ENCODE results near the gene PTBP3. TPM values are rescaled to one million over a fixed set of nuclear protein-coding genes. Genes with fewer than 3 reads are reported as not detected.

The PTBP3 gene
- total and polyA plus RNA-seq, 2 of the 4 experiments (the other 2 are of a cell fraction): 8.6 to 15.6 TPM

DNA sequence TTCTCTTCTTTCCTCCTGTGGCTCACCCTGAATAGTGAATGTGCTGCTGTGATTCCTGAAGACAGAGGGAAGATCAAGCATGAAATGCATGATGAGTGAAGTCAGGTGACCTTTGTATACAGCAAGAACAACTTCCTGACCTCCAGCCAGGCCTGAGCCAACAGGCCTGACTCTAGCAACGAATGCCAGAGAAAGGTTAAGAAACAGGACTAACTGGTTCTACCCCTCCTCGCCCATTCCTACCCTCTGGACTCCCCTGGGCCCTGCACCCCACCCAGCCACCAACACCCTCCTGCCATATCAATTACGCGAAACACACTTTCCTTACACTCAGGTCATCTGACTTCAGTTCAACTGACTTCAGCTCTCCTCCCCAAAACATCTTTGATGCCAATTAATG, 163.2 kb downstream of the PTBP3 start:
- H2BK120ac ChIP-seq (ENCODE audit: low read depth, low read length): no peak overlapping the region
- no peak for TF ChIP-seq RFX5 (IDR thresholded peaks at IDR 0.05; ENCODE audit: low read depth, low read length)
- no peak overlapping the region for H2AK5ac ChIP-seq (ENCODE audit: low read depth, low read length)
- no peak overlapping the region for H2BK15ac ChIP-seq (ENCODE audit: low read depth, low read length)
- no peak overlapping the region for H3K23ac ChIP-seq (ENCODE audit: low read depth, low read length)
- H4K91ac ChIP-seq (ENCODE audit: insufficient read depth, low read depth, low read length): no peak overlapping the region
- WGBS, 2 experiments (ENCODE audit: extremely low coverage in 2 of 2, insufficient read length in 1 of 2): 53% methylated on average over 3 of the region's 4 CpGs; no CpG with 5 or more reads in 1 of the 2 experiments
- ChIA-PET CTCF (no interaction called here), POLR2A (ENCODE audit: unreplicated experiment) (no interaction called here)
- intact Hi-C loops (cut with micrococcal nuclease): no loop called here
- H3K14ac ChIP-seq (replicated peaks; ENCODE audit: low read depth, low read length): no peak overlapping the region; the same call in 1 of the 2 replicates
- no peak overlapping the region for H2AFZ ChIP-seq (replicated peaks; ENCODE audit: low read length, poor library complexity)
- no TSS peak for BruUV-seq (replicated peaks)
- ATAC-seq (ENCODE audit: low read depth) (no peak), DNase-seq (no peak)
- H3K79me1 ChIP-seq (ENCODE audit: low read depth in 1 of 2, low read length in 2 of 2): peaks cover 9 to 31% of the 10 kb centered on the region in 2 experiments; a peak in 3 of 4 replicates
- no peaks in the 10 kb centered on the region for H4K20me1 ChIP-seq (ENCODE audit: insufficient read depth, low read length)
- no peak overlapping the region for H3K9ac ChIP-seq (ENCODE audit: low read depth, low read length)
- H3K27ac ChIP-seq (ENCODE audit: insufficient read depth, low read length): no peak overlapping the region
- peaks cover 12% of the 10 kb centered on the region for H3K9me1 ChIP-seq (ENCODE audit: insufficient read depth, low read length)
- no peak overlapping the region for H4K8ac ChIP-seq (ENCODE audit: low read depth in 2 of 2, low read length in 2 of 2)
- no peak overlapping the region for H3K4me3 ChIP-seq (ENCODE audit: insufficient read depth, low read depth, low read length)
- no peak overlapping the region for H3K56ac ChIP-seq (ENCODE audit: extremely low read depth, insufficient read depth, low read length)
- no peak overlapping the region for H2BK20ac ChIP-seq (ENCODE audit: low read depth, low read length)
- H3K9me3 ChIP-seq (ENCODE audit: control insufficient read depth, insufficient read depth, low read length): no peaks in the 10 kb centered on the region
- peak overlapping the region; percentile 40 for H2AK9ac ChIP-seq (replicated peaks; ENCODE audit: low read depth, low read length, poor library complexity)
- dilution Hi-C loops (cut with HindIII; ENCODE audit: low sequenced_read_pairs, unreplicated experiment): no loop called here
- in situ Hi-C loops (cut with MboI; ENCODE audit: low sequenced_read_pairs): no loop called here
- no peak overlapping the region for H3K4ac ChIP-seq (ENCODE audit: low read depth, low read length)
- no peak overlapping the region for H3K18ac ChIP-seq (ENCODE audit: low read depth, low read length)
- peaks cover 3% of the 10 kb centered on the region; the same call in 1 of the 2 replicates for H3K4me1 ChIP-seq (ENCODE audit: control insufficient read depth, insufficient read depth, low read length)
- no peak overlapping the region for H3K4me2 ChIP-seq (ENCODE audit: low read depth, low read length)
- H3K36me3 ChIP-seq (ENCODE audit: control insufficient read depth, insufficient read depth, low read length): no peaks in the 10 kb centered on the region
- H4K5ac ChIP-seq (ENCODE audit: low read depth, low read length): no peak overlapping the region
- no peak overlapping the region for H2BK5ac ChIP-seq (ENCODE audit: low read depth, low read length, poor library complexity, severe bottlenecking)
- no peaks in the 10 kb centered on the region; the same call in 1 of the 2 replicates for H3K27me3 ChIP-seq (ENCODE audit: control insufficient read depth, insufficient read depth, low read length)

Measured in IMR-90 (cell line).